Stimulated activated naive CD8-positive, alpha-beta T cell treated with anti-CD3 and anti-CD28 coated beads, Interleukin-15, Interleukin-2, amounts not matched to agents 100 U/mL and 50 U/mL, for 24 hours (primary cell): ENCODE data around the gene PPP3CA.

ENCODE experiments used
- ATAC-seq: fragments of 150-1000 bp; cut with Tn5 transposase; one replicate; pipeline ENCODE4 v1.10.0; 2021
- DNase-seq: peaks from one replicate; pipeline ENCODE4 v3.0.0; 2021

Gene PPP3CA

DNA sequence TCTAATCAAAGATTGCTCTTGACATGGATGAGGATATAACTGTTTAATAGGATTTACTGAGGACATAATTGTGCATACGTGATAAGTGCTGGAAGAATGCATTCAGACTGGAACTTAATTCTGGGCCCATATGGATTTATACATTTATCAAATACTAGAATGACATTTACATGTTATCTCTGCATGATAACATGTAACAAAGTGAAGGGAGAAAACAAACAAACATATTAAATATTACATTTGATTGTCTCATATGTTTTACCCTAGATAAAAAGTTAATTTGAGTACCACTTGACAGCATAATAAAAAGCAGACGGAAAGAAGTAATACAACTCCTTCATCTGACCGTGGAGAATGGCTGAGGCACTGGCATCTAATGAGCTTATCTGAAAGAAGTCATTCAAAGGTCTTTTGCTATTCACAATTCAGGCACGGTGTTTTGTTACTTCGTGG, 297.8 kb downstream of the PPP3CA start:
- DNase-seq (no peak), ATAC-seq (no peak)

DNA sequence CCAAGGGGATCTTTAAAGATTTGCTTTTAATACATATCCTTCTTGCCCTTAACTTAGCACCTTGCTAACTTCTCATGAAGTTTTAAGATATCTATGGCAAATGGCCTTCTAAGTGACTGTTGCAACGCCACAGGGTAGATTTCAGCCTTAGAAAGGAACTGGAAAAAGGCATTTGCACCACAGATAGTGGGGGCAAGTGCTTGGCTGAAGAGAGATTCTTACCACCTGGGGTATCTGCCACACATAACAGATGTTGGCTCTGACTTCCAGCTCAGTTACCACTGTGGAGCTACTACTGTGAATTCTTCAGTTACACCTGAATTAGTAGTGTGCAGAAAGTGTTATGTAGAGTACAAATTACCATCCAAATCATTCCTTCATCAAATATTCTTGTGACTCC, 302.6 kb downstream of the PPP3CA start:
- DNase-seq (no peak), ATAC-seq (no peak)

DNA sequence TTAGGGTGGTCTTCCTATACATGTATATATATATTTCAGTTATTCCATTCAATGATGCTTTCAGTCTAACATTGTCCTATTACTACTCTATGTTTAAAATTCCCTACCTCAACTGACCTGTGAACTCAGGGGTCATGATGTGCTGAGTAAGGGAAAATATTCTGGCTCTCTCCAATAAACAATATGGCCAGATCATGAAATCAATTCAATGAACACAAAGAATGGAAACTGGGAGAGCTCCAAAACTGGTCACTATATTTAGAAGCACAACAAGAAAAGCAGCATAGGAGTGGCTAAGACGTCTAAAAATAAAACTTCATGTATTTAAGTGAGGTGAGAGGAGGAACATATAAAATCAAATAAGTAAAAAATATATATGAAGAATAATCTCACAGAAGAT, 304.5 kb downstream of the PPP3CA start:
- no peak for ATAC-seq
- no peak for DNase-seq

GRCh38 chr4:101040776-101041175, 306.6 kb downstream of the PPP3CA start:
- no peak for DNase-seq
- ATAC-seq: no peak

- DNase-seq (peak; percentile 57), ATAC-seq (peak; percentile 98)
These were observed 308.0 kb downstream of the PPP3CA start for GRCh38 chr4:101039367-101039766.

GRCh38 chr4:101037938-101038413, 309.4 kb downstream of the PPP3CA start:
- DNase-seq (no peak), ATAC-seq (no peak)

DNA sequence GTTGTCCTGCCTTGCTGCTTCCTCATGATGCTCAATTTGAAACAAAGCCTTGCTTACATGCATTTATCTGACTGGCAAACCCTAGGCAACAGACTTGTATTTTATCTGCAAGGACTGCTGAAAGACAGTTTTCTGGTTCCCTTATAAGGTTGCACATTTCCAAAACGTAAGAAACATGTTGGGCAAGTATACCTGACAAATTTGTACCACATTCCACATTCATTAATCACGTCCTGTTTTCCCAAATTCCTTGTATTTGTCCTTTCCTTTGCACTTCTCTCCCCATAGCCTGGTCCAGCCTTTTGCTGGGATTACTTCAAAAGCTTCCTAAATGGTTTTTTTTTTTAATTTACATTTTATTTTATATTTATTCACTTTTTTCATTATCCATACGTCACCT, 310.1 kb downstream of the PPP3CA start:
- DNase-seq (no peak), ATAC-seq (no peak)

- no peak for ATAC-seq
- no peak for DNase-seq
These were observed 311.8 kb downstream of the PPP3CA start for GRCh38 chr4:101035487-101035886.

GRCh38 chr4:101033986-101034385, 313.3 kb downstream of the PPP3CA start:
- no peak for DNase-seq
- no peak for ATAC-seq

DNA sequence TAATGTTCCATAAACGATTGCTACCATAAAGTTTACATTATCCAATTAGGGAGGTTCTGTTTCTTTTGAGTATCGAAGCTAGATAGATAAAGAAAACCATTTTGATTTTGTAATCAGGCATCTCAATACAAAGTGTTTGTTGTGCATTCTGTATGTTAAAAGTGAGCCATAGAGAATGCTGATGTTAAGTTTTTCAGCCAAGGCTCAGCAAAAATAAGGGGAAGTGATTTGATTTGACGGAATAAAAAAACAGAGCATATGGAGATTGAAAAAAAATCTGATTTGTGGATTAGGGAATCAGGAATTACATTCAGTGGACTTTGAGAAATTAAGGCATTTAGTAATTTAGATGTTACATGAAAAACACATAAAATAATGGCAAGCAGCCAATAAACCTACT, 314.8 kb downstream of the PPP3CA start:
- DNase-seq: no peak
- ATAC-seq: no peak

DNA sequence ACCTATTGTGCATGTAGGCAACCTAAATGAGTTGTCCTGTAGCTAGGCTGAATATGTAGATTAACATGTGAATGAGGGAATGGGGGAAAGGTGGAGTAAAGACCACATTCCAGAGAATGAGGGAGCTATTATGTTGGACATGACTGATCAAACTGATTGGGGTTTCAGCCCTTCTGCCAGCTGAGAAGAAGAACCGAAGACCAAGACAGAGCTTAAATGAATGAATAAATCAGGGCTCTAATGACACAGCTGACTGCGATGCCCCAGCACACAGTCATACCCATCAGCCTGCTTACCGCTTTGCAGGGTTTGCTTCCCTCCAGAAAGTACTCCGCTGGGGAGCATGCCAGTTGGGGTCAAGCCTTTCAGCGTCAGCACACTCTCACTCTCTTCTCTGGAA, 315.4 kb downstream of the PPP3CA start:
- ATAC-seq: no peak

DNA sequence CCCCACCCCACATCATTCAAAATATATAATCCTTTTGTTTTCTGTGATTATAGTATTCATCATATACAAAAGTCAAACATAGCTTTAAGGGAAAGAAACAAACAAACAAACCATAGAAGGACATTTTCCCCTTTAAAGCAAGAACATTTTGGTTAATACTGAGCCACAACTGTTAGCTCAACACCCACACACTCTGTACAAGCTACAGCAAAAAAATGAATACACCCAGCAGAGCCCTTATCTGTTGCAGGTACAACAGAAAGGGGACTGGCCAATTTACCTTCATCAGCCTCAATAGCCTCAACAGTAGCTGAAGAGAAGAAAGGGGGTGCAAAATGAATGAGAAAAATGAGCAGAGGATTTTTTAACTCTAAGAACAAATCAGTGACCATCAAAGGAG, 318.4 kb downstream of the PPP3CA start:
- ATAC-seq: no peak
- DNase-seq: no peak

More for the DNA sequence above, 315.4 kb downstream of the PPP3CA start:
- DNase-seq: no peak

DNA sequence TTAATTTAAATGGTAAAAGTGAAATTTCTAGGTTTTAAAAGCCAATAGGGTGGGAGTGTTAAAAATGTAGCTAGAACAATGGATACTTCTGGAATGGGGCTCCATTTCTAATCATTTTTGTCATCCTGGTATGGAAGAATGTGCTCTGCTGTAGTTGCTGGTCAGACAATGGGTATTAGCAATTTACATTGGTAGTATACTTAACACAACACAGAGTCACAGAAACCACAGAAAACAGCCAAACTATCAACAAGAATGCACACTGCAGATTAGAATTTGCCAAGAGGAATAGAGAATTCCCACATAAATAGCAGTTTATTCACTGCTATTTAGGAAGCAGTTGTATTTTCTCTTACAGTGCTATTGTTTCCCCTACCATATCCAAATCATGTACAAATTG, 319.6 kb downstream of the PPP3CA start:
- no peak for ATAC-seq
- no peak for DNase-seq

- ATAC-seq: no peak
- no peak for DNase-seq
These were observed 321.6 kb downstream of the PPP3CA start for GRCh38 chr4:101025755-101026154.

GRCh38 chr4:101022151-101023024, 324.9 kb downstream of the PPP3CA start:
- peak; percentile 27 for DNase-seq
- peak; percentile 51 for ATAC-seq

- peak; percentile 67 for ATAC-seq
- DNase-seq: no peak
These were observed 326.4 kb downstream of the PPP3CA start for GRCh38 chr4:101020956-101021355.

- ATAC-seq (peak; percentile 49), DNase-seq (no peak)
These were observed 327.4 kb downstream of the PPP3CA start for GRCh38 chr4:101019941-101020401.

DNA sequence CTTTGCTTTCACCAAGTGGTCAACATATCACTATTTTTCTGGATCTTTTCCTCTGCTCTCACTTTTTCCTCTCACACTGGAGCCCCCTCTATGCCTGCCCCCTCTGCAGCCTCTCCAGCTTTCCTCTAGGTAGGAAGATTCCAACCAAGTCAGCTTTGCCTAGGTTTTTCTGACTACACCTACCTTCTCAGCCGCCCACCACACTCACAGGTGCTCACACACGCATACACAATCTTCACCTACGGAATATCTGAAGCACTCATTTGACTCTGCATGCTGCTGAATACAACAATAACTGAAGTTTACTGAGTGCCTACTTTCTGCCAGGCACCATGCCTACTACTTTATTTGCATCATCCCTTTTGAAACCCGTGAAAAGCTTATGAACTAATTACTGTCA, 328.0 kb downstream of the PPP3CA start:
- DNase-seq (no peak), ATAC-seq (no peak)

DNA sequence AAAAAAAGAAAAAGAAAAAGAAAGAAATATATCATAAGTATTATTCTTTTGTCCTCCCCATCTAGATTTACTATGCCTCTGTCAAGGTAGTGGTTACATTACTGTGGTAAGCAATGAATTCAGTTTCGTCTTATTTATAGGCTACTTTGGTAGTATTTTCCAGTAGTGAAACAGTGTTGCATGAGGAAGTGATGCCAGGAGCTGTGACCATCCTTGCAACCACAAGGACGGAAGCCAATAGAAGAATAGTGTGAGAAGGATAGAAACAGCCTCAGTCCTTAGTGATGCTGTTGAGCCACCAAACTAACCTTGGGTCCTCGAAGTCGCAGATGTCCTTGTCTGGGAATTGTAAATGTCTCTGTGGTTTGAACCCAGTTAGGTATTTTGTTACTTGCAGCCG, 328.5 kb downstream of the PPP3CA start:
- DNase-seq: no peak
- peak; percentile 3 for ATAC-seq

- ATAC-seq (no peak), DNase-seq (no peak)
These were observed 332.9 kb downstream of the PPP3CA start for GRCh38 chr4:101014417-101014816.

DNA sequence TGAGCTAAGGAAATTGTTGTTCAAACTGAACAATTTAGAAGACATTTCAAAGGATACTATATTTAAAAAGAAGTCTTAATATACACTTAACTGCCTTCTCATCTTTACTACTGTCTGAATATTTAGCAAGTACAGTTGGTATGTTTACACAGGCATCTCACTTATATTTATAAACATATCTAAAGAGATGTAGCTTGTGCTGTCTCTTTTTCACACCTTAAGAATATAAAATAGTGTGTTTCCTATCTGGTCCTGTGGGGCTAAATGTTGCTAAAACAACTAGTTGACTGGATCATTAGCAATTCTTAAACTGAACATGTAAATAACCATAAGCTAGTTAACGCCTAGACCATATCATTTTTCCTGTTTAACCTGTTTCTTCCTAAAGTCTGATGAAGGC, 336.3 kb downstream of the PPP3CA start:
- ATAC-seq (no peak), DNase-seq (no peak)

- DNase-seq (no peak), ATAC-seq (peak; percentile 66)
These were observed 337.9 kb downstream of the PPP3CA start for GRCh38 chr4:101009471-101009870.

- ATAC-seq (peak; percentile 40), DNase-seq (no peak)
These were observed 338.8 kb downstream of the PPP3CA start for GRCh38 chr4:101008503-101008902.

DNA sequence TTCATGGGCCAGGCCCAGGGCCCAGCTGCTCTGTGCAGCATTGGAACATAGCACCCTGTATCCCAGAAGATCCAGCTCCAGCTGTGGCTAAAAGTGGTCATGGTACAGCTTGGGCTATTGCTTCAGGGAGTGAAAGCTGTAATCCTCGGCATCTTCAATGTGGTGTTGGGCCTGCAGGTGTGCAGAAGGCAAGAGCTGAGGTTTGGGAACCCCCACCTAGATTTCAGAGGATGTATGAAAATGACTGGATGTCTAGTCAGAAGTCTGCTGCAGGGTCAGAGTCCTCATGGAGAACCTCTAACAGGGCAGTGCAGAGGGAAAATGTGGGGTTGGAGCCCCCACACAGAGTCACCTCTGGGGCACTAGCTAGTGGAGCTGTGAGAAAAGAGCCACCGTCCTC, 341.7 kb downstream of the PPP3CA start:
- ATAC-seq: no peak
- DNase-seq: no peak
